Sigmoid colon (tissue), 7 donors: Measurements from ENCODE around the gene GAS2L3. TPM values are rescaled to one million over a fixed set of nuclear protein-coding genes. Genes with fewer than 3 reads are reported as not detected.

Experiments used
- DNase-seq: peaks from one replicate; pipeline ENCODE4 v3.0.0-alpha.2; 2019
- H3K27ac ChIP-seq, 4 donors: fragments of 200-600 bp; sonication (generic); one replicate each; pipeline ENCODE4 v1.5.1; 2016 to 2019; ENCODE audit warnings: mild to moderate bottlenecking in 1 of 4
- H3K27me3 ChIP-seq, 3 donors: fragments of 200-600 bp; sonication (generic); one replicate each; pipeline ENCODE4 v1.5.1; 2019; ENCODE audit warnings: mild to moderate bottlenecking in 1 of 3
- H3K36me3 ChIP-seq, 4 donors: fragments of 200-600 bp; sonication (generic); one replicate each; pipeline ENCODE4 v1.5.1; 2016 to 2019
- H3K4me1 ChIP-seq, 4 donors: fragments of 200-600 bp; sonication (generic); one replicate each; pipeline ENCODE4 v1.5.1; 2017 to 2019
- H3K4me3 ChIP-seq, 4 donors: fragments of 200-600 bp; sonication (generic); one replicate each; pipeline ENCODE4 v1.5.1; 2017 to 2019; ENCODE audit warnings: mild to moderate bottlenecking in 2 of 4, moderate library complexity in 1 of 4
- H3K9me3 ChIP-seq, 4 donors: fragments of 200-600 bp in 3 of 4; sonication (generic) in 3 of 4; one replicate each; pipeline versions ENCODE4 v1.5.1 to v1.6.1; 2013 to 2019
- CTCF ChIP-seq, 4 experiments: fragments of 450-650 bp in 3 of 4; fragments of 200-600 bp in 1 of 4; IDR thresholded peaks; one replicate each; pipeline ENCODE4 v1.5.1; 2016 to 2019; ENCODE audit warnings: antibody characterized with exemption in 4 of 4, mild to moderate bottlenecking in 3 of 4, moderate library complexity in 2 of 4
- EP300 ChIP-seq, 4 donors: sonication (generic); formaldehyde crosslinking; IDR thresholded peaks; one replicate each; pipeline ENCODE4 v1.6.1; 2017; ENCODE audit warnings: antibody characterized with exemption in 4 of 4
- POLR2A ChIP-seq, 2 donors: fragments of 450-650 bp; IDR thresholded peaks; one replicate each; pipeline ENCODE4 v1.6.1; 2016; ENCODE audit warnings: antibody characterized with exemption in 2 of 2, mild to moderate bottlenecking in 2 of 2, moderate library complexity in 2 of 2
- POLR2AphosphoS5 ChIP-seq, 4 donors: sonication (generic); formaldehyde crosslinking; IDR thresholded peaks; one replicate each; pipeline ENCODE4 v1.6.1; 2017; ENCODE audit warnings: antibody characterized with exemption in 4 of 4
- WGBS, 2 donors: extraction: QIAGEN DNeasy Blood & Tissue Kit; methylation state at CpG; one replicate each; pipeline ENCODE4 v1.1.7; 2013; 5-methylcytosine and 5-hydroxymethylcytosine counted together
- intact Hi-C: fragments of 100-400 bp; cut with DNase I; formaldehyde crosslinking; loops from one replicate; pipeline ENCODE4 v1.15.1; 2023
- polyA plus RNA-seq, 3 donors: library from polyadenylated mRNA; stranded (reverse); fragments of 200-250 nt; gene quantifications; one replicate each; pipeline ENCODE4 v1.2.3, GENCODE V29; 2013
- total RNA-seq, 4 donors: library from RNA; depleted of rRNA; stranded (reverse); fragments of >200 nt; gene quantifications; one replicate each; pipeline ENCODE4 v1.1.0, GENCODE V29; 2016
- donor health status: healthy with polysubstance abuse.
- donor health status: Bipolar disorder and iron deficiency.
- donor health status: healthy.

Gene GAS2L3
- total and polyA plus RNA-seq, 7 donors: 1.6 to 6.1 (median 5.4) TPM

DNA sequence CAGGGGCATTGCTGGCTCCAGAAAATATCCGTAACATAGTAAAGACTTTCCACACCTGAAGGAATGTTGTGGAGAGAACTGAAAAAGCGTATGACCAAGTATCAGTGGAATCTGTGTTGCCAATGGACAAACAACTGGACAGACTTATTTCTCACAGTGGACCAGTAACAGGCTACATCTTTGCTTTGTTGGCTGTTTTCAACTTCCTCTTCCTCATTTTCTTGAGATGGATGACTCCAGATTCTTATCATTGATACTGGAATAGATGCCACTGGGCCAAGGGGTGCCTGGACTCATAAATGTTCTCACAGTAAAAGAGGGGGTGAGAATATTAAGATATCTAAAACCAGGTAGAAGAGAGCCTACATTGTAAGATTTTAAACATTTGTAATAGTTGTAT is 6.4 kb downstream of the GAS2L3 start:
- intact Hi-C loops: no loop called here
- Histone ChIP-seq H3K4me3 (no peak overlapping the region), H3K27me3 (no peaks in the 10 kb centered on the region), H3K9me3 (no peaks in the 10 kb centered on the region), H3K4me1 (peaks cover 0 to 3% (median under 1%) of the 10 kb centered on the region in 4 donors), H3K27ac (no peak overlapping the region), H3K36me3 (no peaks in the 10 kb centered on the region)
- WGBS, 2 donors: 48 to 50% methylated on average over 2 of the region's 2 CpGs
- no peak for DNase-seq
- TF ChIP-seq POLR2A (IDR thresholded peaks at IDR 0.05) (no peak), EP300 (IDR thresholded peaks at IDR 0.05) (no peak), CTCF (IDR thresholded peaks at IDR 0.05) (no peak), POLR2AphosphoS5 (IDR thresholded peaks at IDR 0.05) (no peak)

DNA sequence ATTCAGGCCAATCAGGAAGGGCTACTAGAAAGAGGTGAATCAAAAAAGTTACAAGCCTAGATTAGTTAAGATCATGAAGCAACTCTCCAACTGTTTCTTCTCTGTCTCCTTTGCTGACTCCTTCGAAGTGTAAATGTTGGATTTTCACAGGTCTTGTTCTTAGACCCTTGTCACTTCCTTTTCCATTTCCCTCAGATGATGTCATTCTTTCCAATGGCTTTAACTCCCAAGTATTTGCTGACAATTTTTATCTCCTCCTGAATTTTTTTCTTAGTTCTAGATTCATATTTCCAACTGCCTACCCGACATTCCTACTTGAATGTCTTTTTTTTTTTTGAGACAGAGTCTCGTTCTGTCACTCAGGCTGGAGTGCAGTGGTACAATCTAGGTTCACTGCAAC is 10.8 kb downstream of the GAS2L3 start:
- Histone ChIP-seq H3K27ac (no peak overlapping the region), H3K4me1 (no peaks in the 10 kb centered on the region), H3K36me3 (no peaks in the 10 kb centered on the region), H3K9me3 (peaks cover 0 to 7% (median under 1%) of the 10 kb centered on the region in 4 donors), H3K4me3 (no peak overlapping the region), H3K27me3 (no peaks in the 10 kb centered on the region)
- TF ChIP-seq CTCF (IDR thresholded peaks at IDR 0.05): no peak
- no peak for TF ChIP-seq POLR2A (IDR thresholded peaks at IDR 0.05)
- no peak for TF ChIP-seq EP300 (IDR thresholded peaks at IDR 0.05)
- TF ChIP-seq POLR2AphosphoS5 (IDR thresholded peaks at IDR 0.05): no peak
- intact Hi-C loops: no loop called here
- DNase-seq: no peak
- 87 to 93% methylated on average over 3 of the region's 3 CpGs for WGBS, 2 donors

DNA sequence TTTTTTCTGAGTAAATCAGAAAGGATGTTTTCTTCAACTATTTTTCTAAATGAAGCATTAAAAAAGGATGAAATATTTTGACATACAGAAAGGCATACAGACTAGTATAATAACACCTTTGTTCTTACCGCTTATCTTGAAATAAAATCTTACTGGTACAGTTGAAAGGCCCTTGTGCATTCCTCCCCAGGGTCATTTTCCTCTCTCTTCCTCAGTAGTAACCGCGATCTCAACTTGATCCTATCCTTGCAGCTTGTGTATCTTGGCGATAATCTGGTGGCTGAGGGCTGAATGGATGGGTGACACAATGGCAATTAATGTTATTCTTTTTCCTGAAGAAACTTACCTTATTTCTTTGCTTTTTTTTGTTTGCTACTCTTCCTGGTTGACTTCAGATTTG is 18.5 kb downstream of the GAS2L3 start:
- Histone ChIP-seq H3K27me3 (no peaks in the 10 kb centered on the region), H3K36me3 (no peaks in the 10 kb centered on the region), H3K27ac (no peak overlapping the region), H3K4me3 (no peak overlapping the region), H3K9me3 (peaks cover 0 to 7% (median under 1%) of the 10 kb centered on the region in 4 donors), H3K4me1 (no peaks in the 10 kb centered on the region)
- 22 to 80% methylated on average over 4 of the region's 4 CpGs for WGBS, 2 donors
- DNase-seq: no peak
- intact Hi-C loops: no loop called here
- TF ChIP-seq POLR2AphosphoS5 (IDR thresholded peaks at IDR 0.05): no peak
- no peak for TF ChIP-seq EP300 (IDR thresholded peaks at IDR 0.05)
- TF ChIP-seq CTCF (IDR thresholded peaks at IDR 0.05): no peak
- TF ChIP-seq POLR2A (IDR thresholded peaks at IDR 0.05): no peak

GRCh38 chr12:100593490-100593889 is 20.0 kb downstream of the GAS2L3 start:
- WGBS, 2 donors: 18 to 56% methylated on average over 5 of the region's 5 CpGs

More at GRCh38 chr12:100593490-100593889, 20.0 kb downstream of the GAS2L3 start:
- intact Hi-C loops: no loop called here
- Histone ChIP-seq H3K4me3 (no peak overlapping the region), H3K27me3 (no peaks in the 10 kb centered on the region), H3K4me1 (no peaks in the 10 kb centered on the region), H3K27ac (no peak overlapping the region), H3K9me3 (peaks cover 0 to 7% (median under 1%) of the 10 kb centered on the region in 4 donors), H3K36me3 (no peaks in the 10 kb centered on the region)
- no peak for DNase-seq
- TF ChIP-seq POLR2A (IDR thresholded peaks at IDR 0.05): no peak
- TF ChIP-seq EP300 (IDR thresholded peaks at IDR 0.05): no peak
- no peak for TF ChIP-seq POLR2AphosphoS5 (IDR thresholded peaks at IDR 0.05)
- no peak for TF ChIP-seq CTCF (IDR thresholded peaks at IDR 0.05)
